ENCODE measurements around the gene KBTBD7.
"Not testable (repeated sequence)": the region's sequence is repeated elsewhere in the genome, so short reads cannot be mapped to it uniquely, and the experiment has no call there.

The KBTBD7 gene

GRCh38 chr13:41196011-41196410 lies 1.6 kb upstream of the KBTBD7 start:
- no peak for DNase-seq

GRCh38 chr13:41193469-41193868 lies 900 bp downstream of the KBTBD7 start:
- DNase-seq = peak; percentile 57

GRCh38 chr13:41188584-41188983 lies 5.8 kb downstream of the KBTBD7 start:
- no peak for DNase-seq

- no peak for DNase-seq
Observed at GRCh38 chr13:41186481-41186880, 7.9 kb downstream of the KBTBD7 start.

GRCh38 chr13:41182231-41182630 lies 12.1 kb downstream of the KBTBD7 start:
- DNase-seq = no peak

- no peak for DNase-seq
Observed at GRCh38 chr13:41179593-41180250, 14.6 kb downstream of the KBTBD7 start.

GRCh38 chr13:41178040-41178439 lies 16.3 kb downstream of the KBTBD7 start:
- no peak for DNase-seq

GRCh38 chr13:41177616-41178015 lies 16.8 kb downstream of the KBTBD7 start:
- no peak for DNase-seq

GRCh38 chr13:41175576-41175975 lies 18.8 kb downstream of the KBTBD7 start:
- not testable (repeated sequence) for DNase-seq

GRCh38 chr13:41162151-41162550 lies 32.2 kb downstream of the KBTBD7 start:
- DNase-seq = no peak

GRCh38 chr13:41159174-41159573 lies 35.2 kb downstream of the KBTBD7 start:
- DNase-seq = no peak

GRCh38 chr13:41157048-41157717 lies 37.2 kb downstream of the KBTBD7 start:
- no peak for DNase-seq

- no peak for DNase-seq
Observed at GRCh38 chr13:41156620-41157019, 37.7 kb downstream of the KBTBD7 start.

- no peak for DNase-seq
Observed at GRCh38 chr13:41154042-41154441, 40.3 kb downstream of the KBTBD7 start.

GRCh38 chr13:41152005-41152404 lies 42.4 kb downstream of the KBTBD7 start:
- no peak for DNase-seq

GRCh38 chr13:41150058-41150457 lies 44.3 kb downstream of the KBTBD7 start:
- DNase-seq = no peak

- no peak for DNase-seq
Observed at GRCh38 chr13:41148419-41149283, 45.7 kb downstream of the KBTBD7 start.

- DNase-seq = no peak
Observed at GRCh38 chr13:41145136-41145908, 49.0 kb downstream of the KBTBD7 start.

- DNase-seq = no peak
Observed at GRCh38 chr13:41144576-41144975, 49.8 kb downstream of the KBTBD7 start.
